Endothelial cell of umbilical vein (primary cell): Measurements from ENCODE around the gene ATP10B.

ENCODE experiments used
- CTCF ChIP-seq, 2 donors: IDR thresholded peaks; 1 replicate in 1 of 2; 2 replicates in 1 of 2; pipeline ENCODE4 v1.5.1; 2011; ENCODE audit warnings: low read length in 2 of 2, mild to moderate bottlenecking in 2 of 2, moderate library complexity in 2 of 2, control low read depth in 1 of 2, inconsistent platforms in 1 of 2, low read depth in 1 of 2; ENCODE audit not compliant: insufficient read depth in 1 of 2; ENCODE audit errors: extremely low read depth in 1 of 2
- GATA2 ChIP-seq: IDR thresholded peaks from 2 replicates; pipeline ENCODE4 v1.7.0; 2011; ENCODE audit warnings: low read depth, mild to moderate bottlenecking, moderate library complexity, mixed read lengths, low read length; ENCODE audit not compliant: insufficient read length, insufficient read depth
- JUN ChIP-seq: IDR thresholded peaks from 2 replicates; pipeline ENCODE4 v1.6.1; 2011; ENCODE audit warnings: borderline replicate concordance, low read depth; ENCODE audit not compliant: insufficient read length, insufficient read depth
- MAX ChIP-seq: IDR thresholded peaks from 2 replicates; pipeline ENCODE4 v1.6.1; 2011; ENCODE audit not compliant: insufficient read depth, insufficient read length
- MYC ChIP-seq: IDR thresholded peaks from one replicate; pipeline ENCODE4 v1.6.1; 2011; ENCODE audit warnings: mild to moderate bottlenecking, low read depth, low read length
- POLR2A ChIP-seq: IDR thresholded peaks from 2 replicates; pipeline ENCODE4 v1.6.1; 2012; ENCODE audit warnings: low read depth, mild to moderate bottlenecking, control low read depth, low read length
- POLR2AphosphoS5 ChIP-seq: IDR thresholded peaks from 2 replicates; pipeline ENCODE4 v1.6.1; 2012; ENCODE audit warnings: low read depth, mild to moderate bottlenecking, control low read depth, low read length, moderate library complexity; ENCODE audit not compliant: insufficient read depth

- TF ChIP-seq JUN = no peak
- TF ChIP-seq CTCF (IDR thresholded peaks at IDR 0.05; ENCODE audit: extremely low read depth in 1 of 2, insufficient read depth in 1 of 2, low read depth in 1 of 2, low read length in 2 of 2) = no peak
- TF ChIP-seq POLR2AphosphoS5 = no peak
- TF ChIP-seq GATA2 = no peak
- no peak for TF ChIP-seq MYC
- TF ChIP-seq POLR2A = no peak
- TF ChIP-seq MAX = no peak
Observed at GRCh38 chr5:160772854-160773253, 79.2 kb downstream of the ATP10B start.
